ENCODE measurements around the gene IRF4.

DNA sequence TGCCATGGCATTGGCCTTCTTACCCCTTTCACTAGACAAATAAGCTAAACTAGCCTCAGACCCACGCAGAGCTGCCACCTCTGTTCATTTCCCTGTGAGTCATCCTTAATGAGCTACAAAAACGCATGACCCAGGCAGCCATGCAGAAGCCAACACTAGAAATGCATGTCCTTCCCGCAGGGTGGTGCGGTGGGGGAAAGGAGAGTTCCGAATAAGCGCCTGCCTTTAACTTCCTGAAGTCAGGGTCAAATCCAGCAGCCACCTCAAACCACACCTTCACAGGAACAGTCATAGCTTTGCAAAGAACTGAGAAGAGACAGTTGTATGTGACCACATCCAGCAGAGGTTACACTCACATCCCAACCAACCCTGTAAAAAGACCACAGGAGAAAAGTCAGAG lies 40.4 kb downstream of the IRF4 start:
- TF ChIP-seq CTCF (IDR thresholded peaks at IDR 0.05) (no peak), POLR2AphosphoS5 (IDR thresholded peaks at IDR 0.05) (no peak), POLR2A (IDR thresholded peaks at IDR 0.05) (no peak)
